Dedifferentiated amniotic fluid mesenchymal stem cell (primary cell): Measurements from ENCODE around the gene HS6ST1.
"Not testable (repeated sequence)": the region's sequence is repeated elsewhere in the genome, so short reads cannot be mapped to it uniquely, and the experiment has no call there.

Experiments used
- DNase-seq: peaks from one replicate; pipeline ENCODE4 v3.0.0-alpha.2; 2016; ENCODE audit errors: extremely low spot score

Gene HS6ST1

GRCh38 chr2:128268611-128269010, 50.1 kb downstream of the HS6ST1 start:
- not testable (repeated sequence) for DNase-seq

GRCh38 chr2:128268145-128268544, 50.5 kb downstream of the HS6ST1 start:
- DNase-seq = not testable (repeated sequence)

- DNase-seq = not testable (repeated sequence)
Measured at GRCh38 chr2:128267649-128268048, 51.0 kb downstream of the HS6ST1 start.

DNA sequence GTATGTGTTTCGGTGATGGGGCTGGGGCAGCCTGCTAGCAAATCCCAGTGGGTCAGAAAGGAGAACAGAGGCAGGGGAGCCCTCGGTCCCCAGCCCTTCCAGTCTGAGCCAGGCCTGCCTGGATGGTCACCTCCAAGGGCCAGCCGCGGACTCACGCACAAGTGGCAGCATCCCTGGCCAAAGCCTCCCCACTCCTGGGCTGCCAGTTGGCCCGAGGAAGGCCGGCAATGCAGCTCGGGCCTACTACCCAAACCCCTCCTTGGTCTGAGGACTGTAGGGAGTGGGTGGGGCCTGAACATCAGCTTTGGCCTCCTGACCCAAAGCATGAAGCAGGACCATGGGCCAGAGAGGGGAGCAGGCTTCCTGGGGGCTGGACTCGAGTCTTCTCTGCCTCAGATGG, 51.5 kb downstream of the HS6ST1 start:
- DNase-seq = not testable (repeated sequence)

DNA sequence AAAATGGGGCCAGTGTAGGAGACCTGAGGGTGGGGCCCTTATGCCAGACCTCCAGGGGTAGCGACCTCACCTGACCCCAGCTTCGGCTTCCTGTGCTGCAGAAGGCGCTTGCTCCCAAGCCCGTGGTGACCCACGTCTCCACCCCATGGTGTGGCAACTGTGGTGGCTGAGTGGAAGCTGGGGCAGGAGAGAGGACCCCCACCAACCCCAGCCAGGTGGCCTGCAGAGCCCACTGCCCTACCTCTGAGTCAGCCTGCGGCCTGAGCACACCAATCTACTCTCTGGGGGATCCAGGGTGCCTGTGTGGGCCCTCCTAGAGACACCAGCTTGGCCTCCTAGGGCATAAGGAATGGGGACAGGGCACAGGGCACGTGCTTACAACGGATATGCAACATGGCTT, 52.2 kb downstream of the HS6ST1 start:
- DNase-seq = not testable (repeated sequence)

GRCh38 chr2:128265608-128265993, 53.1 kb downstream of the HS6ST1 start:
- DNase-seq = not testable (repeated sequence)

DNA sequence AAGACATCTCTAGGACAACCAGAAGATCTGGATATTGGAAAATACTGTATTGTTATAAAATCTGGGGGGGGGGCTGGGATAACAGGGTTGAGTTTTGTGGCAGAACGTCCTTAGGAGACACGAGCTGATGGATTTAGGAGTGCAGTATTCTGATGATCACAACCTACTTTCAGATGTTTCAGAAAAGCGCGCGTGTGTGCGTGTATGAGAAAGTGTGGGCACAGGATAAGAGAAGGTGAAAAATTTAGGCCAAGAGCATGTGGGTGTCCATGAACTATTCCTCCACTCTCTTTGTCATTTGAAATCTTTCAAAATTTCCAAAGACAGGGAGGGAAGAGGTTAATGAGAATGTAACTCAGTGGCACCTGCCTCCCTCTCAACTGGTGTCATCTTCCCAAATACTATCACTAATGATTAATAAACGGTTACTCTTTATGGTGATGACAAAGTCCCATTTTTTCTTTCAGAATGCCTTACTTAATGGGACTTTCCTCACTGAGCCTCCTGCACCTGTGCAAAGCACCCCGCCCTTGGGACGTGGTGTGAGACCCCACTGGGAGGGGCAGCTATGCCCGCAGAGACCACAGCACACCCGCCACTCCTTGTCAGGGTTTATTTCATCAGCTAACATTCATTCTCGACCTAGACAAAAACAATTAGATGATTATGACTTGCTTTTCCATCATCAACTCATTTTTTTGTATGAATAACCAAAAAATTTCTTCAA, 53.6 kb downstream of the HS6ST1 start:
- no peak for DNase-seq

- no peak for DNase-seq
Measured at GRCh38 chr2:128263902-128264331, 54.8 kb downstream of the HS6ST1 start.

- no peak for DNase-seq
Measured at GRCh38 chr2:128262315-128263253, 56.1 kb downstream of the HS6ST1 start.

DNA sequence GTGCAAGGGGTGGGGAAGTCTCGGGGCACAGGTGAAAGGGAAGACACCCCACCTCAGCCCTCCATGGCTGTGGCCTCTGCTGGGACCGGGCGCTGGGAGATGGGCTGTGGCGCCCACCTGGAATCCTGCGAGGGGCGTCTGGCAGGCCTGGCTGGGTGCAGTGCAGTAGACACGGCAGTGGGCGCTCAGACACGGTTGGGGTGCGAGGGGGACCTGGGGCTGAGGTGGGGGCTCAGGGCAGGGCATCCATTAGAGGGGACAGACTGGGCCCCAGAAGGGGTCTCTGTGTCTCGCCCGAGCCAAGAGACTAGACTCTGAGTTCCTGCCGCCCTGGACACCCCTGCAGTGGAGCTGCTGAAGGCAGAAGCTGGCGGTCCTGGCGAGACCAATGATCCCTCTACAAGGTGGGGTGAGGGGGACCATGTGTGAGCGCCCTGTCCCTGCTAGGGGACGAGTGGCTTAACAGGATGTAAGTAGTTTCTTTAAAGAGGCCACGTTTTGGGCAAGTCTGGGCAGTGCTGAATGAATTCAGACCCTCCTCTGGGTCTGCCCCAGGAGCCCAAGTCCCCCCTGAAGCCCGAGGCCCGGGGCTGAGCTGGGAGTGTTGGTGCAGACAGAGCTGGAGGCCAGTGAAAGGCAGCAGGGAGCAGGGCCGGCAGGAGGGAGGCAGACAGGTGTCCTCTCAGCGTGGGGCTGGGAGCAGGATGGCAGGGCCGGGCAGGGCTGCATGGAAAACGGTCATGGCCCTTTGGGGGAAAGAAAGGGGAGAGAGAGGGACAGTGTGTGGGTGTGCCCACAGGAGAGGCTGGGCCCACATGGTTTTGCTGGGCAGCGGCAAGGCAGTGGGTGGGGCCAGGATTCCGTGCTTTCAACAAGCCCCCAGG, 57.2 kb downstream of the HS6ST1 start:
- DNase-seq = no peak

GRCh38 chr2:128260239-128261138, 58.2 kb downstream of the HS6ST1 start:
- DNase-seq = peak; percentile 83

DNA sequence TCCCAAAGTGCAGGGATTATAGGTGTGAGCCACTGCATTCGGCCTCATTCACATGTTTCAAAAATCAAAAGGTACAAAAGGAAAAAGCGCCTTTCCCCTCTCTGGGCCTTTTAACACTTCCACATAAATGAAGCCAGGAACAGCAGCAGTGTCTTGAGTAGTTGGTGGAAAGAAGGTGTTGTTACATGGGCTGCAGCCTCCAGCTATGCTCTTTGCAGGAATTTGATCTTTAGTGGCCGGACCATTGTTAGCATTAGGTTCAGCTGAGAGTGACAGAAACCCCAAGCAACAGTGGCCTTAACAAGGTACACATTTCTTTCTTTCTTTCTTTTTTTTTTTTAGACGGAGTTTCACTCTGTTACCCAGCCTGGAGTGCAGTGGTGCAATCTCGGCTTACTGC, 59.1 kb downstream of the HS6ST1 start:
- no peak for DNase-seq

GRCh38 chr2:128258218-128258617, 60.5 kb downstream of the HS6ST1 start:
- DNase-seq = no peak

DNA sequence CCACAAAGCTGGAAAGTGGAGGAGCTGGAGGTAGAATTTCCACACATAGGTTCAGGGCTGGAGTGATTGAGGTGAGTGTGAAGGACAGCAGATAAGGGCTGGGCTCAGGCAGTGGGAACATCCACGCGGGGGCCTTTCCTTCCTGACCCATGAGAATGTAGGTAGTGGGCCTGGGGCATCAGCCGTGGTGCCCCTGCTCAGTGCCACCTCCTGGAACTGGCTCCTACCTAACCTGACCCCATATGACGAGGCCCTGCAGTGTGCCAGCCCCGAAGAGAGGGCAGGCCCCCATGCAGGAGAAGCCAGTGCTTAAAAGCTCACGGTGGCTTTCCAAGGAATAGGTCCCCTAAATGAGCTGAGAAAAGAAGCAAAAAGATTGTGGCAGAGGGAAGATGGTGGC, 66.2 kb downstream of the HS6ST1 start:
- DNase-seq = no peak

- not testable (repeated sequence) for DNase-seq
Measured at GRCh38 chr2:128252086-128252485, 66.6 kb downstream of the HS6ST1 start.

DNA sequence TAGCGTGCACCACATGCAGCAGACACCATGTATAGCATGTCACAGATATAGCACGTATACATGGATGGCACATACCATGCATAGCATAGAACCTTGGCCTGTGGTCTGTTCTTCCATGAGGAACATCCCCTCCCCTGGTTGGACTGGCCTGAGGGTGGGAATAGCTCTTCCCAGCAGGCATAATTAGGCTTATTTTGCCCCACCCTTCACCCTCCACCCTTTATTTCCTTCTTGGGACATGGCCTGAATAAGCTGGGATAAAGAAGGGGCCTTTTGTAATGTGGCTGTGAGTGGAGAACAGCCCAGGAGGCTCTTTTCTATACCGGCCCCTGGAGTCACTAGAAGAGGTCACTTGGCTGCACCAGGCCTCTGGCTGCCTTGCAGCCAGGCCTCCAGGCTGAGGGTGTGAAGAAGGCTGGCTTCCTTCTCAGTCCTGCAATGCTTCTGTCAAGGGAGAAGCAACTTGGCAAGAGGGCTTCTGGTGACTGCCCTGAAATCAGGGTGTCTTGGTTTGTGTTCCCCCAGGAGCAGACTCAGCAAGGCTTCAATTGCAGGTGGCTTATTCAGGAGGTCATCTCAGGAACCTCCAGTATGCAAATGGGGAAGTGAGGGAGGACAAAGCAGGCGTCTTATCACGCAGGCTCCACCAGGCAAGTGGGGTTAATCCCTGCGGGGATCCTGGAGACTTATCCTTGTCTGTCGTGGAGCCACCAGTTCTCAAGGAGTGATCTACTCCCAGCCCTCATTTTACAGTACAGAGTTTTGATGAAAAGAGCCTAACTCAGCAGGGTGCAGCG, 68.2 kb downstream of the HS6ST1 start:
- no peak for DNase-seq

- DNase-seq = no peak
Measured at GRCh38 chr2:128249555-128249954, 69.1 kb downstream of the HS6ST1 start.

DNA sequence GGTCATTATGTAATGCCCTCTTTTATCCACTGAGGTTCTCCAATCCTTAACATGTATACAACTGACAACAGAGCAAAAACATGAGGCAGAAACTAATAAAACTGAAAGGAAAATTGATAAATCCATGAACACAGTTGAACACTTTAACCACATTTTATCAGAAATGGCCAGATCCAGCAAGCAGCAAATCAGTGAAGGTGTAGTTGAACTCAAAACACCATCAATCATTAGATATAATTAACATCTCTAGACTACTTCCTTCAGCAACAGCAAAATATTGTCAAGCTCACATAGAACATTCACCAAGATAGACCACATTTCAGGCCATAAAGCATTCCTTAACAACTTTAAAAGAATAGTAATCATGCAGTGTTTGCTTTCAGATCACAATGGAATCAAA, 72.9 kb downstream of the HS6ST1 start:
- no peak for DNase-seq

DNA sequence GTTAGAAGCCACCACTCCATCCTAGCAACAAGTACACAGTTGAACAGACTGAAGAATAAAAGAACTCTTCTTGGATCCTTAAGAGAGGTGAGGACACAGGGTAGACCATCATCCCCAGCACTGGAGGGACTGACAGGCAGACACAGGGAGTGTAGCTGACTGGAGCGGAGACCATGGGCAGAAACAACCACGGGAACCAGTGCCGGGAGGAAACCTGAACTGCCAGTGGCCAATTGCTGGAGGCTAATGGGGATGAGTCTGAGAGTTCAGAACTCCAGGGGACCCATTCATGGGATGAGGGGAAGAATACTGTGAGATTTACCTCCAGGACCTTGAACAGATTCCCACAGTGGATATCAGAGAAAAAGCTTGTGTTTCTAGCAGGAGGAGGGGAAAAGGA, 76.8 kb downstream of the HS6ST1 start:
- DNase-seq = no peak
